ENCODE results near the gene USP21. TPM values are rescaled to one million over a fixed set of nuclear protein-coding genes. Genes with fewer than 3 reads are reported as not detected.

USP21 gene
- total RNA-seq, 1 experiment from 2014 or later, result 40.9 TPM

GRCh38 chr1:161132410-161133219, 26.7 kb upstream of the USP21 start, which contains the start of gene DEDD:
TSS of gene DEDD (minus strand) at chr1:161132667. CDS start at chr1:161124462, 8,205 bp downstream.
- Mint-ChIP-seq H3K4me3 (ENCODE audit: low read depth, unreplicated experiment) (no peak within 1 kb of the TSS), H3K27ac (ENCODE audit: unreplicated experiment) (no peak within 1 kb of the TSS), H3K27me3 (ENCODE audit: unreplicated experiment) (no peaks in the 10 kb centered on the region), H3K36me3 (ENCODE audit: insufficient read depth, unreplicated experiment) (peaks cover 13% of the 10 kb centered on the region), H3K9me3 (ENCODE audit: low read depth, unreplicated experiment) (no peaks in the 10 kb centered on the region), H3K4me1 (ENCODE audit: low read depth, unreplicated experiment) (peaks cover 25% of the 10 kb centered on the region)
- CTCF ChIA-PET, result interaction anchor here (0.5 to 1.7 kb wide), 13 partner anchors 9 to 174 kb away, joined by 3 to 10 read pairs (median 4); partner anchors contain the start of genes F11R, NIT1, PFDN2 and PPOX
- TF ChIP-seq CTCF (IDR thresholded peaks at IDR 0.05; ENCODE audit: unreplicated experiment), result no peak
- BruUV-seq (replicated peaks), result no TSS peak
- peak; percentile 94 for DNase-seq
- intact Hi-C loops (cut with micrococcal nuclease; ENCODE audit: unreplicated experiment), result loop anchor here (1.0 to 10.0 kb wide), 3 partner anchors 14 to 408 kb away; partner anchors contain the start of genes NIT1 and PFDN2

DNA sequence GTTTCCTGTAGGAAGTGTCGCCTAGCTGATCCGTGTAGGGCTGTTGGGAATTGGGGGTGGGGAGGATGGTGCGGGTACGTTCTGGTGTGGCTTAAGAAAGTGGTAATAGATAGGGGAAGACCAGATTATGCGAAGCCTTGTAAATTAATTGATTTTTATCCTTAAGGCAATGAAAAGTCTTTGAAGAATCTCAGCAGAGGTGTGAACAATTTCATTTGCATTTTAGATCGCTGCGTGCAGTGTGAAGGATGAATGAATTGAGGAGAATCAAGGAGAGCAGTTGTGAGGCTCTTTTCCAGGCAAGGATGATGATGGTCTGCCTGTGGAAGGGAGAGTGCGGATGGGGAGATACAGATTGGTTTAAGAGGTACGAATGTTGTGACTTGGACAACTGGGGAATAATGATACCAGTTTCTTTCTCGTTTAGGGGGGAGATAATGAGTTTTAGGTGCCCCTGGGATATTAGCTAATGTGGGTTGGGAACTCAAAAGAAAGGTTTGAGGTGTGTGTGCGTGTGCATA, 26.0 kb upstream of the USP21 start:
- intact Hi-C loops (cut with micrococcal nuclease; ENCODE audit: unreplicated experiment), result loop anchor here (1.0 to 10.0 kb wide), 3 partner anchors 14 to 408 kb away; partner anchors contain the start of genes NIT1 and PFDN2
- BruUV-seq (replicated peaks), result TSS peak; percentile 81
- Mint-ChIP-seq H3K27ac (ENCODE audit: unreplicated experiment) (no peak overlapping the region), H3K4me3 (ENCODE audit: low read depth, unreplicated experiment) (no peak overlapping the region), H3K36me3 (ENCODE audit: insufficient read depth, unreplicated experiment) (peaks cover 13% of the 10 kb centered on the region), H3K9me3 (ENCODE audit: low read depth, unreplicated experiment) (no peaks in the 10 kb centered on the region), H3K4me1 (ENCODE audit: low read depth, unreplicated experiment) (peaks cover 25% of the 10 kb centered on the region), H3K27me3 (ENCODE audit: unreplicated experiment) (no peaks in the 10 kb centered on the region)
- CTCF ChIA-PET, result interaction anchor here (0.6 to 1.7 kb wide), 9 partner anchors 8 to 154 kb away, joined by 3 to 10 read pairs (median 4); partner anchors contain the start of genes F11R, KLHDC9, NIT1 and PFDN2
- TF ChIP-seq CTCF (IDR thresholded peaks at IDR 0.05; ENCODE audit: unreplicated experiment), result no peak
- no peak for DNase-seq

- no peak overlapping the region for H3K27ac Mint-ChIP-seq (ENCODE audit: unreplicated experiment)
- TF ChIP-seq CTCF (IDR thresholded peaks at IDR 0.05; ENCODE audit: unreplicated experiment), result no peak
- H3K36me3 Mint-ChIP-seq (ENCODE audit: insufficient read depth, unreplicated experiment), result no peaks in the 10 kb centered on the region
- H3K27me3 Mint-ChIP-seq (ENCODE audit: unreplicated experiment), result no peaks in the 10 kb centered on the region
- H3K9me3 Mint-ChIP-seq (ENCODE audit: low read depth, unreplicated experiment), result no peaks in the 10 kb centered on the region
- peaks cover 9% of the 10 kb centered on the region for H3K4me1 Mint-ChIP-seq (ENCODE audit: low read depth, unreplicated experiment)
- CTCF ChIA-PET, result interaction anchor here (0.5 to 1.1 kb wide), 3 partner anchors 9 to 198 kb away, joined by 3 to 4 read pairs (median 3); no protein-coding TSS in a partner anchor
- intact Hi-C loops (cut with micrococcal nuclease; ENCODE audit: unreplicated experiment), result loop anchor here (5.0 to 10.0 kb wide), 2 partner anchors 301 to 413 kb away; no protein-coding TSS in a partner anchor
- BruUV-seq (replicated peaks), result no TSS peak
- no peak overlapping the region for H3K4me3 Mint-ChIP-seq (ENCODE audit: low read depth, unreplicated experiment)
- no peak for DNase-seq
Observed at GRCh38 chr1:161137881-161138280, 21.4 kb upstream of the USP21 start.

DNA sequence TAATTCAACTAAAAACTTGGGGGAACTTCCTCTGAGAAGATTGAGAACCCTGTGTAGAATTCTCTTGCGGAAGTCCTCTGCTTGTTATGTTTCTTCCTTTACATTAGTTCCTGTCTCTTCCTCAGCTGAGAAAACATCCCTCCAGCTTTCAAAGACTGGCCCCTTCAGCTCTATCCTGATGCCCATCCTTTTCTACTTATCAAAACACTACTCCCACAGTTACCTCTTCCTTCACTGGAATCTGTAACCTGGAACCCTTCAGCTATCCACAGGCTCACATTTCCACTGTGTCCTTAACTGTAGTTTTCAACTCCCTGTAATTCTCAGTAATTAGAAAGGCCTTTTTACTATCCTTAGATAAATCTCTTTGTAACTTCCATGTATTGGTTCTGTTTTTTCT, 20.9 kb upstream of the USP21 start:
- intact Hi-C loops (cut with micrococcal nuclease; ENCODE audit: unreplicated experiment), result loop anchor here (5.0 to 10.0 kb wide), 2 partner anchors 301 to 414 kb away; no protein-coding TSS in a partner anchor
- no peaks in the 10 kb centered on the region for H3K9me3 Mint-ChIP-seq (ENCODE audit: low read depth, unreplicated experiment)
- no peak for TF ChIP-seq CTCF (IDR thresholded peaks at IDR 0.05; ENCODE audit: unreplicated experiment)
- H3K36me3 Mint-ChIP-seq (ENCODE audit: insufficient read depth, unreplicated experiment), result no peaks in the 10 kb centered on the region
- DNase-seq, result no peak
- H3K27me3 Mint-ChIP-seq (ENCODE audit: unreplicated experiment), result no peaks in the 10 kb centered on the region
- H3K4me1 Mint-ChIP-seq (ENCODE audit: low read depth, unreplicated experiment), result peaks cover 9% of the 10 kb centered on the region
- CTCF ChIA-PET, result interaction anchor here (0.6 to 1.1 kb wide), 2 partner anchors 9 to 159 kb away, joined by 3 to 4 read pairs; no protein-coding TSS in a partner anchor
- no peak overlapping the region for H3K4me3 Mint-ChIP-seq (ENCODE audit: low read depth, unreplicated experiment)
- no TSS peak for BruUV-seq (replicated peaks)
- H3K27ac Mint-ChIP-seq (ENCODE audit: unreplicated experiment), result no peak overlapping the region
